Hepatocyte (in vitro differentiated cells): ENCODE results near the gene TMEM115.

Source experiments
- EZH2 ChIP-seq: fragments of 200-600 bp; sonication (generic); IDR thresholded peaks from 2 replicates; pipeline ENCODE4 v1.6.1; 2016; ENCODE audit warnings: antibody characterized with exemption, mild to moderate bottlenecking, borderline replicate concordance
- EZH2phosphoT487 ChIP-seq: fragments of 200-600 bp; sonication (generic); IDR thresholded peaks from one replicate; pipeline ENCODE4 v1.6.1; 2018; ENCODE audit warnings: antibody characterized with exemption, mild to moderate bottlenecking, low read depth, moderate library complexity; ENCODE audit not compliant: unreplicated experiment, severe bottlenecking
- TF ChIP-seq, protein P1 (sequence below): fragments of 200-600 bp; sonication (generic); IDR thresholded peaks from 2 replicates; pipeline ENCODE4 v1.5.1; 2016; ENCODE audit warnings: antibody characterized with exemption, mild to moderate bottlenecking; ENCODE audit not compliant: poor library complexity

DNA sequence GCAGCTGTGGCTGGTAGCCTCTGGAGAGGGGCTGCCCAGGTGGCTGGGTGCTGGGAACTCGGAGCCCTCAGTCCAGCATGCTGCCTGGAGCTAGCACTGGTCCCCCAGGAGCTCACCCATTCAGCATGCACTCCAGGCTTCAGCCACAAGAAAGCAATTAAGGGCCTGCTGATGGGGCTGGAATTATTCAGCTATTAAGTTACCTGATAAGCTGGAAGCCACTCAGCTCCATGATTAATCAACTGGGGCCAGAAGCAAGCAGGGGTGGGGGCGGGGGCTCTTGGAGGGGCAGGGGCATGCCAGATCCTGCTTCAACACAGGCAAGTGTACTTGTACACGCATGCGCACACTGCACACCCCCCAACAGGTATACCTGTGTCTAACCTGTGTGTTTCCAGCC is 22.1 kb upstream of the TMEM115 start:
- TF ChIP-seq EZH2phosphoT487 (no peak), EZH2 (no peak)
- TF ChIP-seq, protein P1, sequence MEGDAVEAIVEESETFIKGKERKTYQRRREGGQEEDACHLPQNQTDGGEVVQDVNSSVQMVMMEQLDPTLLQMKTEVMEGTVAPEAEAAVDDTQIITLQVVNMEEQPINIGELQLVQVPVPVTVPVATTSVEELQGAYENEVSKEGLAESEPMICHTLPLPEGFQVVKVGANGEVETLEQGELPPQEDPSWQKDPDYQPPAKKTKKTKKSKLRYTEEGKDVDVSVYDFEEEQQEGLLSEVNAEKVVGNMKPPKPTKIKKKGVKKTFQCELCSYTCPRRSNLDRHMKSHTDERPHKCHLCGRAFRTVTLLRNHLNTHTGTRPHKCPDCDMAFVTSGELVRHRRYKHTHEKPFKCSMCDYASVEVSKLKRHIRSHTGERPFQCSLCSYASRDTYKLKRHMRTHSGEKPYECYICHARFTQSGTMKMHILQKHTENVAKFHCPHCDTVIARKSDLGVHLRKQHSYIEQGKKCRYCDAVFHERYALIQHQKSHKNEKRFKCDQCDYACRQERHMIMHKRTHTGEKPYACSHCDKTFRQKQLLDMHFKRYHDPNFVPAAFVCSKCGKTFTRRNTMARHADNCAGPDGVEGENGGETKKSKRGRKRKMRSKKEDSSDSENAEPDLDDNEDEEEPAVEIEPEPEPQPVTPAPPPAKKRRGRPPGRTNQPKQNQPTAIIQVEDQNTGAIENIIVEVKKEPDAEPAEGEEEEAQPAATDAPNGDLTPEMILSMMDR = no peak
